Aorta (tissue), 5 donors: ENCODE results near the gene FAM184A. TPM values are rescaled to one million over a fixed set of nuclear protein-coding genes. Genes with fewer than 3 reads are reported as not detected.

Source experiments
- ATAC-seq: fragments of 200-7000 bp; cut with Tn5 transposase; one replicate; pipeline ENCODE4 v1.9.1; 2022; ENCODE audit warnings: moderate library complexity; ENCODE audit not compliant: low FRiP score
- DNase-seq, 2 donors: peaks; one replicate each; pipeline ENCODE4 v3.0.0-alpha.2; 2020
- H3K27ac ChIP-seq, 2 donors: one replicate each; pipeline ENCODE4 v1.5.1; 2013; ENCODE audit warnings: low read length in 2 of 2, mild to moderate bottlenecking in 2 of 2, moderate library complexity in 2 of 2, control low read depth in 1 of 2, inconsistent platforms in 1 of 2, low read depth in 1 of 2
- H3K27me3 ChIP-seq, 2 donors: one replicate each; pipeline ENCODE4 v1.6.1; 2013; ENCODE audit warnings: control low read depth in 1 of 2, low read length in 1 of 2, mild to moderate bottlenecking in 1 of 2, moderate library complexity in 1 of 2; ENCODE audit not compliant: insufficient read depth in 2 of 2, control insufficient read depth in 1 of 2
- H3K36me3 ChIP-seq, 2 donors: one replicate each; pipeline ENCODE4 v1.6.1; 2013; ENCODE audit warnings: control low read depth in 1 of 2, low read length in 1 of 2, mild to moderate bottlenecking in 1 of 2; ENCODE audit not compliant: insufficient read depth in 2 of 2, control insufficient read depth in 1 of 2
- H3K4me1 ChIP-seq, 2 donors: one replicate each; pipeline ENCODE4 v1.6.1; 2013; ENCODE audit warnings: low read length in 2 of 2, control low read depth in 1 of 2, mild to moderate bottlenecking in 1 of 2, moderate library complexity in 1 of 2; ENCODE audit not compliant: insufficient read depth in 2 of 2, control insufficient read depth in 1 of 2
- H3K4me3 ChIP-seq, 2 donors: one replicate each; pipeline ENCODE4 v1.5.1; 2013; ENCODE audit warnings: low read length in 2 of 2, control low read depth in 1 of 2, mild to moderate bottlenecking in 1 of 2
- H3K9me3 ChIP-seq: one replicate; pipeline ENCODE4 v1.6.1; 2013; ENCODE audit warnings: mild to moderate bottlenecking, low read length; ENCODE audit not compliant: control insufficient read depth
- WGBS, 2 donors: extraction: QIAGEN DNeasy Blood & Tissue Kit; methylation state at CpG; one replicate each; pipeline ENCODE4 v1.1.7; 2013; 5-methylcytosine and 5-hydroxymethylcytosine counted together
- intact Hi-C, 2 donors: fragments of 100-400 bp; cut with DNase I; formaldehyde crosslinking; loops; one replicate each; pipeline versions ENCODE4 v1.14.2 to v1.15.0; 2022
- polyA plus RNA-seq, 2 donors: library from polyadenylated mRNA; stranded (reverse); fragments of 200-250 nt; gene quantifications; one replicate each; pipeline ENCODE4 v1.2.3, GENCODE V29; 2013
- total RNA-seq, 2 donors: library from RNA; stranded (reverse); fragmentation: NEBNext Ultra II Directional; extraction: Animal tissue kit (Norgen Biotek cat#: 25700); gene quantifications; one replicate each; pipeline ENCODE4 v1.2.1, GENCODE V29; 2021
- donor health status: healthy with polysubstance abuse.
- donor health status: Bipolar disorder and iron deficiency.
- donor health status: DM: no; HTN: no; CAD: no.
- donor health status: DM: no; HTN: no; CAD: no.
- donor health status: DM: yes; HTN: yes; CAD: no.

FAM184A gene
- total and polyA plus RNA-seq, 4 donors: 1.1 to 4.8 (median 2.9) TPM

DNA sequence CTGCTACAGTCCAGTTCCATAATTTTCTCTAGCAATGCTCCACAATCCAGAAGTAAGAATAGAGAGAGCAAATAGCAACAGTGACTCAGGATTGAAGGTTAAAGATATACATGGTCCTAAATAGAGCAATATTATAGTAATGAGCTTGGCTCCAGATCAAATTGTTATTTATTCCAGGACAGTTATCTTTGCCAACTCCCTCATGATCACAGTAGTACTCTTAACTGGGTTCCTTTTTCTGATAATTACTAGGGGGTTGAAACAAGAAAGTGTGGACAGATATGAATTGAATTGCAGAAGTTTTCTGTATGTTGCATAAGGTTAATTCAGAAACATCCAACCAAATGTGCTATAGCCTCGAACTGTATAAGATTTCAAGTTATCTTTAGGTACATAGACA, 11.9 kb downstream of the FAM184A start:
- WGBS, 2 donors: 78 to 81% methylated on average over 1 of the region's 1 CpG
- Histone ChIP-seq H3K4me1 (no peaks in the 10 kb centered on the region), H3K4me3 (no peak overlapping the region), H3K27ac (no peak overlapping the region), H3K27me3 (no peaks in the 10 kb centered on the region), H3K36me3 (no peaks in the 10 kb centered on the region), H3K9me3 (no peaks in the 10 kb centered on the region)
- DNase-seq (no peak), ATAC-seq (no peak)
- intact Hi-C loops: no loop called here

DNA sequence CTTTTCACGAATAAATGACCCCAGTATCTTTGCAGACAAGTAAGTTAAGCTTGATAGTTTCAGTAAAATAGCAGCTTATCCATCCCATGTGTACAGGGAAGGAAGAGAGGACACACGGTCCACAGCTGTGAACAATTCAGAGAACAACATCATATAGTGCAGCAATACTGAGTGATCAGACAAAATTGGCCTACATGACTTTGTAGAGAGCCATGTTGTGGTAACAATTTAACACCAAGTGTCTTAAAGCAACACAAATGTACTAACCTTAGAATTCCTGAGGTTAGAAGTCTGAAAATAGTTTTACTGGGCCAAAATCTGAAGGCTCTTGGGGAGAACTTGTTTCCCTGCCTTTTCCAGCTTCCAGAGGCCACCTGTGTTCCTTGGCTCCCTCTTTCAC, 12.5 kb downstream of the FAM184A start:
- no peak for DNase-seq
- 74 to 78% methylated on average over 2 of the region's 2 CpGs for WGBS, 2 donors
- no peaks in the 10 kb centered on the region for H3K4me1 ChIP-seq
- no peak for ATAC-seq
- H3K27ac ChIP-seq: no peak overlapping the region
- H3K4me3 ChIP-seq: no peak overlapping the region
- no peaks in the 10 kb centered on the region for H3K9me3 ChIP-seq
- no peaks in the 10 kb centered on the region for H3K36me3 ChIP-seq
- intact Hi-C loops: no loop called here
- no peaks in the 10 kb centered on the region for H3K27me3 ChIP-seq

DNA sequence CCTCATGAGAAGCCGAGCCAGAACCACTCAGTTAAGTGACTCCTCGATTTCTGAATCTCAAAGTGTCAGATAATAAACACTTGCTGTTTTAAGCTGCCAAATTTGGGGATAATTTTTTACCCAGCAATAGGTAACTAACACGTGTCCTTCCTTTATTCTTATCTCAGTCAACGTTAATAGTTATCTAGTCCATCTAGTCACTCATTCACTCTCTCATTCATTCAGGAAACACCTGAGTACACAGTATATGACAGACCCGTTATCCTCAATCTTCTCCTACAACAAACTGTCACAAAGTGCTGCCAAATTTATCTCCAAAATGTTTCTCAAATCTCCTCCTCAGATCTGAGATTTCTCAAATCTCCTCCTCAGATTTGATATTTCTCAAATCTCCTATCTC, 13.1 kb downstream of the FAM184A start:
- ATAC-seq (no peak), DNase-seq (no peak)
- H3K27me3 ChIP-seq: no peaks in the 10 kb centered on the region
- H3K4me3 ChIP-seq: no peak overlapping the region
- no peak overlapping the region for H3K27ac ChIP-seq
- intact Hi-C loops: no loop called here
- no peaks in the 10 kb centered on the region for H3K4me1 ChIP-seq
- WGBS, 2 donors: 83% methylated on average over 5 of the region's 5 CpGs
- no peaks in the 10 kb centered on the region for H3K36me3 ChIP-seq
- H3K9me3 ChIP-seq: no peaks in the 10 kb centered on the region

DNA sequence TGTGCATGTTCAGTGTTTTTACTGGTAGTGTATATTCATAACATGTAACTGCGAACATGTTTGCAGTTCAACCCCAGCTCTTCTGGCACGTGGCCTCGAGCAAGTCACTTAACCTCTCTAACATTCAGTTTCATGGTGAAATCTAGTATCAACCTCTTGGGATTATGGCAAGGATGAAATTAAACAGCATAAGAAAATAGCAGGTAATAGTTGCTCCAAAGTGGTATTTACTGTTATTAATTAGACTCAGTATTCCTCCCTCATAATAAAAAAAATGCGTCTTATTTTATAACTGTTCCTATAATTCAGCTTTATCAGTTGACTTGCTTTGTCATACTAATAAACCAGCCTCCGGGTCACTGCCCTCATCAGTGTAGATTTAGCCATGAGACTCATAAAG, 15.0 kb downstream of the FAM184A start:
- intact Hi-C loops: no loop called here
- no peak for DNase-seq
- H3K27ac ChIP-seq: no peak overlapping the region
- no peak overlapping the region for H3K4me3 ChIP-seq
- no peaks in the 10 kb centered on the region for H3K9me3 ChIP-seq
- H3K36me3 ChIP-seq: no peaks in the 10 kb centered on the region
- no peak for ATAC-seq
- H3K27me3 ChIP-seq: no peaks in the 10 kb centered on the region
- 48 to 63% methylated on average over 5 of the region's 5 CpGs for WGBS, 2 donors
- H3K4me1 ChIP-seq: no peaks in the 10 kb centered on the region

DNA sequence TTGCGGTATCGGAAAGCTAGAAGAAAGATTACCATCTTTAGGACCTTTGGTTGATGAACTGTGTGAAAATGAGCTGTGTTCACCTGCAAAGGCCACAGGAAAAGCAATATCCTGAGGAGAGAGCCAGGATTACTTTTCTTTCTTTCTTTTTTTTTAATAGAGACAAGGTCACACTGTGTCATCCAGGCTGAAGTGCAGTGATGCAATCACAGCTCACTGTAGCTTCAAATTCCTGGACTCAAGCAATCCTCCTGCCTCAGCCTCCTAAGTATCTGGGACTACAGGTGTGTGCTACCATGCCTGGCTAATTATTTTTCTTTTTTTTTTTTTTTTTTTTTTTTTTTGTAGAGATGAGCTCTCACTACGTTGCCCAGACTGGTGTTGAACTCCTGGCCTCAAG, 17.2 kb downstream of the FAM184A start:
- ATAC-seq (no peak), DNase-seq (no peak)
- WGBS, 2 donors: 91 to 95% methylated on average over 3 of the region's 3 CpGs
- Histone ChIP-seq H3K4me1 (no peaks in the 10 kb centered on the region), H3K27ac (no peak overlapping the region), H3K27me3 (no peaks in the 10 kb centered on the region), H3K9me3 (no peaks in the 10 kb centered on the region), H3K4me3 (no peak overlapping the region), H3K36me3 (no peaks in the 10 kb centered on the region)
- intact Hi-C loops: no loop called here

DNA sequence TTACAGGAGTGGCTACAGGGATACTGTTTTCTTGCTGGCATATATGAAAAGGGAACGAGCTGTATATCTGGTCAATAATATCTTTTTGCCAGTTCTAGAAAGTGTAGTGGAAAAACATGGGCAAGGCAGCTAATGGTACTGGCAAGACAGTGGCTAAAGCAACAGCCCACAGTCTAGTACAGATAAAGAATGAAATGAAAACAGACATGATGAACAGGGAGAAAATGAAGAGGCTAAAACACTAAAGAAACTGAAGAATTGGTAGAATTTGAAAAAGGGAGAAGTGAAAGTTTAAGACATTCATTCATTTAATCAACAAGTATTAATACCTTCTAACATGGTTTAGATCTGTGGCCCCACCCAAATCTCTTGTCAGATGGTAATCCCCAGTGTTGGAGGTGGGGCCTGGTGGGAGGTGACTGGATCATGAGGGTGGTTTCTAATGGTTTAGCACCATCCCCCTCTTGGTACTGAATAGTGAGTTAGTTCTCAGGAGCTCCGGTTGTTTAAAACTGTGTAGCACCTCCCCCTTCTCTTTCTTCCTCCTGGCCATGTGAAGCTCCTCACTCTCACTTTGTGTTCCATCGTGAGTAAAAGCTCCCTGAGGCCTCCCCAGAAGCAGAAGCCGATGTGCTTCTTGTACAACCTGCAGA, 18.1 kb downstream of the FAM184A start:
- Histone ChIP-seq H3K27ac (no peak overlapping the region), H3K4me1 (no peaks in the 10 kb centered on the region), H3K4me3 (no peak overlapping the region), H3K9me3 (no peaks in the 10 kb centered on the region), H3K36me3 (no peaks in the 10 kb centered on the region), H3K27me3 (no peaks in the 10 kb centered on the region)
- WGBS, 2 donors: 69% methylated on average over 4 of the region's 4 CpGs
- intact Hi-C loops: no loop called here
- no peak for DNase-seq
- ATAC-seq: no peak

DNA sequence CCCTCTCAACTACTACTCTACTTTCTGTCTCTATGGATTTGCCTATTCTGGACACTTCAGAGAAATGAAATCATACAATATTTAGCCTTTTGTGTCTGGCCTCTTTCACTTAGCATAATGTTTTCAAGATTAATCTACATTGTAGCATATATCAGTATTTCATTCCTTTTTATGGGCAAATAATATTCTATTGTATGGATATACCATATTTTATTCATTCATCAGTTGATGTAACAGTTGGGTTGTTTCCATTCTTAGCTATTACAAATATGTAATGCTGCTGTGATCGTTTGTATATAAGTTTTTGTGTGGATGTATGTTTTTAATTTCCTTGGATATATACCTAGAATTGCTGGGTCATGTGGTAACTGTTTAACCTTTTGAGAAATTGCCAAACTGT, 23.4 kb downstream of the FAM184A start:
- Histone ChIP-seq H3K36me3 (no peaks in the 10 kb centered on the region), H3K4me1 (no peaks in the 10 kb centered on the region), H3K9me3 (no peaks in the 10 kb centered on the region), H3K27ac (no peak overlapping the region), H3K27me3 (no peaks in the 10 kb centered on the region), H3K4me3 (no peak overlapping the region)
- no peak for ATAC-seq
- intact Hi-C loops: no loop called here
- no peak for DNase-seq
- 69 to 81% methylated on average over 1 of the region's 1 CpG for WGBS, 2 donors

DNA sequence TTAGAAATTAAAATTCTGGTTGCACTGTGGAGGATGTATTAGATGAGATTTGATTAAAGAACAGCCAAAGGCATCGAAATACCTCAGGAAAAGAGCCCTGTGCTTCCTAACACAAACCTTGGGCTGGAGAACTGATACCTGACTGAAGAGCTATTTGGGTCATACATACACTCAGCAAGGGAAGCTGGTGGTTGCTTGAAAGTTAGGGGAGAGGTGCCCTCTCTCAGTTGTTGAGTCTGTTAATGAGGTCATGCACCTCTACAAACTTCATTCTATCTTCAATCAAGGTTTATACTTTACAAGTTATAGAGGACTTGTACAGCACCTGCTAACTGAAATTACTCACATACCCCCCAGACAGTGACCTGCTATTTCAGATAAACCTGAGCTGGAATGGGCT, 25.5 kb downstream of the FAM184A start:
- intact Hi-C loops: no loop called here
- no peaks in the 10 kb centered on the region for H3K36me3 ChIP-seq
- ATAC-seq (no peak), DNase-seq (no peak)
- no peak overlapping the region for H3K27ac ChIP-seq
- H3K27me3 ChIP-seq: no peaks in the 10 kb centered on the region
- H3K4me1 ChIP-seq: no peaks in the 10 kb centered on the region
- WGBS, 2 donors: 74 to 78% methylated on average over 1 of the region's 1 CpG
- H3K9me3 ChIP-seq: no peaks in the 10 kb centered on the region
- H3K4me3 ChIP-seq: no peak overlapping the region

DNA sequence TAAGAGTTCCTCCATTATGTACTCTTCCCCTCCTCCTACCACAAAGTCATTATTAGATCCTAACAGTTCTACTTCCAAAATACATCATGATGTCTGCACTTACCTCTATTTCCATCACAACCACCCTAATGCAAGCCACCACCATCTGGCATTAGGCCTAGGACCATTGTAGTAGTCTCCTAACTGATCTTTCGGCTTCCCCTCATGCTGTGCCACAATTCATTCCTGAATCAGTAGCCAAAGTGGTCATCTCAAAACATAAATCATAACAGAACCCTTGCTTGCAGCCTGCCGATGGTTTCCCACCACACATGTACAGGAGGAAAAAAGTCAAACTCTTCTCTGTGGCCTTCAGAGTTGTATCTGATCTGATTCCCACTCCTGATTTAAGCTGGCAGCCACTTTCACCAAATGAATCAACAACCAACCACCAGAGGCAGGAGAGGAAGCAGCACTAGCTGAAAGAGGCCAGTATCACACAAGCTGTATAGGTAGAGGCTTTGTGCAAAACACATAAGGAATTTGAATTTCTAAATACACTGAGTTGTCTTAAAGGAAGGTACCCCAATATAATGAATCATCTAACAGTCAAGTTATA, 26.1 kb downstream of the FAM184A start:
- DNase-seq: no peak
- intact Hi-C loops: no loop called here

More for the DNA sequence above, 26.1 kb downstream of the FAM184A start:
- no peak overlapping the region for H3K4me3 ChIP-seq
- H3K9me3 ChIP-seq: no peaks in the 10 kb centered on the region
- no peak for ATAC-seq
- H3K36me3 ChIP-seq: no peaks in the 10 kb centered on the region
- no peak overlapping the region for H3K27ac ChIP-seq
- no peaks in the 10 kb centered on the region for H3K4me1 ChIP-seq
- 82 to 86% methylated on average over 2 of the region's 2 CpGs for WGBS, 2 donors
- H3K27me3 ChIP-seq: no peaks in the 10 kb centered on the region
